CD4-positive, alpha-beta T cell treated with Interferon alpha-2 for 1 hour (primary cell): ENCODE measurements around the gene TNNI3K.

Experiments
- DNase-seq, 2 donors: peaks; one replicate each; pipeline ENCODE4 v3.0.0-alpha.2; 2020 to 2022

TNNI3K gene

DNA sequence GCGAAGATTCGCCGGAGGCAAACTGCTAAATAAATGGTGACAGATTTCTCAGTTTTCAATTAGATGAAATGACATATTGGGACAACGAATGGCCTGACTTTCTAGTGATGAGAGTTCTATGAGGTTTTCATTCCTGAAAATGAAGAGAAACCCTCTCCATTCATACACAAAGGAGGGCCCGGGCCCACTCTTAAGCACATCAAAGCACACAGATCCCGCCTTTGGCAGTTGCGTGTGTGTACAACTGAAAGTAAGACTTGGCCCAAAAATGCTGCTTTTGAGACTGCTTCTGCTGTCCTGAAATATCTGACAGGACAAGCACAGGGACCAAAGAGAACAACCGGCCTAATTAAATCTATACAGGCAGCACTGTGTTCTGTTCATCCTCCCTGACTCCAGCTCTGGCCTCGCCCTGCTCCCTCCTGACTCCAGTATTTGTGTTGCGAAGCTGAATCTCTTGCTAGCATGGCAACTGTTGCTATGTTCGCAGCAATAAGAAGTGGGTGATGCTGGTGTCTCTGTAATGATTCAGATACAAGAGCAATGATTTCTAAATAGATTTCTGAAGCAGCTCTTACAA lies 269.8 kb downstream of the TNNI3K start:
- DNase-seq = no peak

- DNase-seq = no peak
Observed at GRCh38 chr1:74505928-74506710, 270.9 kb downstream of the TNNI3K start.

DNA sequence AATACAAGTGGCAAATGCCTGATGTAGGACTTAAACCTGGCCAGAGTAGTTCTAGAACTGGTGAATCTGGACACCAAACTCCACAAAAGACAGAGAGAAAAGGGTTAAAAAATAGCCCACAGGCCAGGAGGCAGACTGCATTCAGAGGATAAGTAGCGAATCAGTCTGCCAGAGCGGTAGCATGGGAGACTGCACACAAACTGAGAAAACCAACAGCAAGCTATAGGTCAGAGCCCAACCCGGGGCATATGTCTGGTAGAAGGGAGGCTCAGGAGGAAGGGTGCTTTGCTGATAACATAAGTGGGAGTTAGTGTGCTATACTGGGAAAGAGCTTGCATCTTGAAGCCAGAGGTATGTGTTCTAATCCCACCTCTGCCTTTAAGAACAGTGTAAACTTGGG lies 273.3 kb downstream of the TNNI3K start:
- no peak for DNase-seq

DNA sequence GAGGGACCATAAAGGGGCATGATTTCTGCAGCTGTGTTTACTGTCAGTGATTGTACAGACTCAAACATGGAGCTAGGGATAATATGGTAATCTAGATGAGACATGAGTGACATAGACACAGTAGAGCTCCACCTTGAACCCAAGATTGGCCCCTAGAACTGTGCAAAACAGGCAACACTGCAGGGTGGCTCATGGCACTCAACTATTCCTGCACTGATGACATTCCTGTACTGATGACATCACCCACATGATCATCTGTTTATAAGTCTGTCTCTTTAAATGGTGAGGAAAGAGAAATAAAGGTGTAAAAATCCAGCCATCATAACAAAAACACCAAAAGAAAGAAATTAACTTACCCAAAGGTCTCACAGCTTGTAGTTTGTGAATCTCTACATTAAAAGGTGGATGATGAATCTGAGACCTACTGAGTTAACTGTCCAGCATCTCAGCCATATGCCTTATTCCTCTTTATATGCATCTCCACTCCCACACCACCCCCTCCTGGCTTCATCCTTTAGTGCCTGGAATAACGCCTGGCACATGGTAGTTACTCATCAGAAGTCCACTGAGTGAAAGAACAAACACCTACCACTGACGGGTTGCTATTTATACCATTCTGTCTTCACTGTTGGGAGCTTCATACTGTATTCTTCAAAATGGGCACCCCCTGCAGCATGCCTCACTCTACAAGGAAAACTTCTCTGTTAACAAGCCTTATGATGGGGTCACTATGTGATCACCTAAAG lies 277.2 kb downstream of the TNNI3K start, which contains the start of gene LRRC53:
Gene LRRC53, minus strand, starts transcription at position 442 of the 746 bp plus-strand sequence. CDS start 29,262 bp downstream, outside the sequence.
- DNase-seq = no peak

DNA sequence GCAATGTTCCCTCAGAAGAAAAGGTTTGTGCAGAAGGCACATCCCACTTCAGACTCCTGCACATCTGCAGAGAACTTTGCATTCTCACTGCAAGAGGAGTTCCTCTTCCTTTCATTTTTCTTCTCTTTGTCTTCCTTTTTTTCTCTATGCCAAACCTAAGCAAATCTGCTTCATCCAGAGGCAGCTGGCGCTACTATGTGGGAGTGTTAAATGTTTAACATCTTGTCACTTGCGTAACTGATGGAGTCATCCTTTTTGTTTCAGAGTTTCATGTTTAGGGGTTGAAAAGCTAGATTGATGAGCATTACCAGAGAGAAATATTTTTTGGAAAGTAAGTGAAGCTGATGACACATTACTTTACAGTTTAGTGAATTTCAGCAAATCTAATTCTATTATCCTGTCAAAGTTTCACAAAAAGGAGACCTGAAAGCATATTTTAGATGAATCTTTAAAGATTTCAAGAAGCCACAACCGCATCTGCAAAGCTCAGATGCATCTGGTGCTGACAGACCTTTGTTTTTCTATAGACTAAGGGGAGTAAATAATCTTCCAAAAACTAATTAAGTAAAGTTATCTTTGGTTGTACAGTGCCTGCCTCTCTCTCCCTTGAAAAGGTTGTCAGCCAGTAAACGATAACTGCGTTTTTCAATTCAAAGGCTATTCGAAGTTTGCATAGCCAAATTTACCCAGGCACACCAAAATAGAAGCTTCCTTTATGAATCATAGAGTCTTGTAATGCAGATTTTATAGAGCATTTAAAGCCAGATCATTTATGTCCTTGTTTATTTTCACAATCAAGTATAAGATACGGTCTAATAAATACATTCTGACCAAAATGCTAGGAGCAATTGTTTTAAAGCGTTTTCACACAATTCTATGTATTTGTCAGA lies 278.5 kb downstream of the TNNI3K start:
- no peak for DNase-seq

GRCh38 chr1:74517599-74518051 lies 282.4 kb downstream of the TNNI3K start:
- no peak for DNase-seq

GRCh38 chr1:74522148-74522547 lies 287.0 kb downstream of the TNNI3K start:
- no peak for DNase-seq

- DNase-seq = no peak
Observed at GRCh38 chr1:74523873-74524480, 288.8 kb downstream of the TNNI3K start.

- DNase-seq = no peak
Observed at GRCh38 chr1:74526708-74527107, 291.5 kb downstream of the TNNI3K start.

GRCh38 chr1:74528123-74528522 lies 292.9 kb downstream of the TNNI3K start:
- DNase-seq = no peak

- DNase-seq = no peak
Observed at GRCh38 chr1:74530892-74531291, 295.7 kb downstream of the TNNI3K start.

- no peak for DNase-seq
Observed at GRCh38 chr1:74531796-74532195, 296.6 kb downstream of the TNNI3K start.

- no peak for DNase-seq
Observed at GRCh38 chr1:74534241-74534640, 299.1 kb downstream of the TNNI3K start.

DNA sequence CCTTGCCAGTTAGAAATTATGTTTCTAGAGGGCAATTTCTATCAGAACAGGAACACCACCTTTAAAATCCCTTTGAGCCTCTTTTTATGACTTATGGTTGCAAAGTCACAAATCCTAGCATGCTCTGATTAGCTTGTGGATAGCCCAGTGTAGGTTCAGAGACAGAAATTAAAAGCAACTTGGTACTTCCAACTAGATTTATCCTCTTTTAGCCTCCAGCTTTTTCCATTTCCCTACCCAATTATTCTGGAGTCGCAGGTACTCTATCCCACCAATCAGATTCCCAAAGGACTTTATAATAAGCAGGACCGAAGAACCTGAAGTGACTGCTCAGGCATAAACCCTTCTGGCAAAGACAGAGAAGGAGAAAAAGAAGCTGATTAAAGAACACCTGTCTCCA lies 310.6 kb downstream of the TNNI3K start:
- DNase-seq = no peak

GRCh38 chr1:74548961-74549750 lies 314.0 kb downstream of the TNNI3K start:
- no peak for DNase-seq

- DNase-seq = no peak
Observed at GRCh38 chr1:74549932-74550331, 314.7 kb downstream of the TNNI3K start.

- DNase-seq = no peak
Observed at GRCh38 chr1:74570797-74571492, 335.8 kb downstream of the TNNI3K start.

DNA sequence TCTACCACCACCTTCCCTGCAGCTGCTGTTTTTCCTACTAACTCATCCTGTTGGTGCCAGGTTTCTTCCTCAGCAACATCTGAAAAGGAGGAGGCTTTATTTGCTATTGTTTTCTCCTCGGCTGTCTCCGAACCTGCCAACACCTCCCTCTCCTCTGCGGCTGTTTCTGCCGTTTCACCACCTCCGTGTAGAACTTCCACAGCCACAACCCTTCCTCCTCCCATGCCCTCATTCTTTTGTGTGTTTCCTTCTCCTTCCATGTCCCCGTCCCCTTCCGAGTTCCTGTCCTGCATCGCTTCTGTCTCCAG lies 336.3 kb downstream of the TNNI3K start:
- no peak for DNase-seq

DNA sequence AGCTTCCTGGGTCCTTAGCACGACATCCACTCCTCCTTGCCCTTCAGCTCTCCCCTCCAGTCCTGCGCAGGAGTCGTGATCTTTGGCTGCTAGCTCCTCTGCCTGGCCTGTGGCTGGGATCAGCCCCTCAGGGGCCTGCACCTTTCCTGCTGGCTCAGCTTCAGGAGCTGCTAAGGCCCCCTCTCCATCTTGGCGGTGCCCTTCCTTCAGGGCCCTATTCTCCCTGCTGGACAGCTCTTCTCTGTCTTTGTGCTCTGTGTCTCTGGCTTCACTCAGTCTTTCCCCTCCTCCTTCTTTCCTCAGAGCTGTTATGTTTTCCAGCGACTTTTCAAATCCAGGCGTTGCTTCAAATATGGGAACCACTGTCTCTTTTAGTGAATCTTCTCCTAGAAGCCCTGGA lies 336.7 kb downstream of the TNNI3K start:
- DNase-seq = no peak

DNA sequence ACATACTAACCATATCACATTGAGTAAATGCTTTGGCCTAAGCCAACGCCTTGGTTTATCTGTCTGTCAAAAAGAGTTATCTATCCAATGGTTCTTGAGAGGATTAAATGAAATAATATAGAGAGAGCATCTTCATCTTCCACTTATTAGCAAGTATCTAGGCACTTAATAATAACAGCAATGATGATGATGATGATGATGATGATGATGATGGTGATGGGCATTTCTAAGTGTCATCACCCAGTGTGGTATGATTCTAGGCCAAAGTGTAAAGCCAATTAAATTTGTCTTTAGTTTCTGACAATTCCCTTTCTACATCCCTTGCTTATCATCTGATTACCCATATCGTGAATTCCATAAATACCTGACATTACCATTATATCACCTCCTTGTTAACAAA lies 342.9 kb downstream of the TNNI3K start:
- DNase-seq = no peak

- DNase-seq = peak in 1 of 2 donors; percentile 12
Observed at GRCh38 chr1:74579425-74579824, 344.2 kb downstream of the TNNI3K start.
